COLO668 (cell line): ENCODE results near the gene BRINP2.

Source experiments
- DNase-seq: peaks from one replicate; lab custom pipeline; 2025; ENCODE audit not compliant: unreplicated experiment; lab: John Stamatoyannopoulos, UW

Gene BRINP2

DNA sequence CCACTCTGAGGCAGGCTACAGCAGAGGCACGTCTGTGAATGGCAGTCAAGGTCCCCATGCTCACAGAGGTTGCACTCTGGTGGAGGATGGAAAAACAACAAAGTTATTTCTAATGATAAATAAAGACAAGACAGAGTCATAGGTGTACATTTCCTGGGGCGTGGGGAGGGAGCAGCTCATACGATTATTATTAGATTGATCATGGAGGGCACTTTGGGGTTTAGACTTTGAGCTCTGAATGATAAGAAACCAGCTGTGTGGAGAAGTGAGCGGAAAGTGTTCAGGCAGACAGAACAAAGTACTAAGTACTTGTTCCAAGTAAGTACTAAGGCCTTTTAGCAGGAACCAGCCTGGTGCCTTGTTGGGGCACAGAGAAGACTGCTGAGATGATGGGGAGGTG, 86.8 kb downstream of the BRINP2 start:
- no peak for DNase-seq

DNA sequence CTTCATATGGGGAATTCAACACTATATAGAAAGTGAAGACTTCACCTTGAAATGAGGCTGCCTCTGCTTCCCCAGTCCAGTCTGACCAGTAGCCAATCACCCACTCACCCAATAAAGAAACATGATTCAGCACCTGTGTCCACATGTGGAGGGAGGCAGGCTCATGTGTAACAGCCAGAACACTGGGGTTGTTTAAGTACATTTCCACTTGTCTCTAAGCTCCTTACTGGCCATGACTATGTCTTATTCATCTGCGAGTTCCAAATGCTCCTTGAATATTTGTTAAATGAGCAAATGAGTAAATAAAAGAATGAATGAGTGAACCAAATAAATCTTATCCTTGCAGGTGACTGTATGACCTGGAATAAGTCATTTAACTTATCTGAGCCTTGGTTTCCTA, 100.1 kb downstream of the BRINP2 start:
- no peak for DNase-seq

DNA sequence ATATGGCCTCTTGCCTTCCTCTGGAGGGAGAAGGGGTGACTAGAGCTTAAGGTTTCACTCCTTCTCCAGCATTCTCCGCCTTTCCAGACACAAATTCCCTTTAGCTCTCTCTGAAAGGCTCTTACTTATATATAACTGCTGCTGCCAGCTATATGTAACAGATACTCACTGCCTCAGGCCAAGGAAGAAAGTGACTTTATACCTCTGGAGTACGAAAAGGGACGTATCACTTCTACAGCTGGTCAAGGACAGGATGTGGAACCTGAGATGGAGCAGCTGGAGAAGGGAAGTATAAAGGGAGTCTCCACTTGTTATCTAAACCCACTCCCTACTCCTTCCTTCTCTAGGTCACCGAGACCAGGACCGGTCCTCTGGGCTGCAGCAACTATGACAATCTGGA, 102.4 kb downstream of the BRINP2 start:
- DNase-seq: no peak

DNA sequence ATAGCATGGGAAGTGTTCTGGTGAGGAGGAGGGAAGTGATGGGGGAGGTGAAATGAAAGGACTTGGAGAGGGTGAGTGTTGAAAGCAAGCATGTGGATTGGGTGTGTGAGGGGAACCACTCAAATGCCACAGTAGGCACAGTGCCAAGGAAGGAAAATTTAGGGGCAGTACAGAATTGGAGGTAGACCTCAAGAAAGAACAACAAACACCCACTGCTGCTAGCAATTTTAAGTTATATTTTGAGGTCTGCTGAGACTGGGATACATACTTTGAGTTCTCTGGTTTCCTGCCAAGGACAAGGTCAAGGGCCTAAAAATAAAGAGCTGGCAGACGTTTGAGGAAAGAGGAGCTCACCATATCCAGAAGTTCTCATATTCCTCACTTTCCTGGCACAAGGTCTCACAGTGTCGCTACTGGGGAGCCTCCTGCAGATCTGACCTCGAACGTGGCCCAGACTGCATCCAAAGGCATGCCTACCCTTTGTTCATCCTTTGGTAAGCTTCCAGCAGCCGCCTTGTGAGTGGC, 104.0 kb downstream of the BRINP2 start:
- no peak for DNase-seq

DNA sequence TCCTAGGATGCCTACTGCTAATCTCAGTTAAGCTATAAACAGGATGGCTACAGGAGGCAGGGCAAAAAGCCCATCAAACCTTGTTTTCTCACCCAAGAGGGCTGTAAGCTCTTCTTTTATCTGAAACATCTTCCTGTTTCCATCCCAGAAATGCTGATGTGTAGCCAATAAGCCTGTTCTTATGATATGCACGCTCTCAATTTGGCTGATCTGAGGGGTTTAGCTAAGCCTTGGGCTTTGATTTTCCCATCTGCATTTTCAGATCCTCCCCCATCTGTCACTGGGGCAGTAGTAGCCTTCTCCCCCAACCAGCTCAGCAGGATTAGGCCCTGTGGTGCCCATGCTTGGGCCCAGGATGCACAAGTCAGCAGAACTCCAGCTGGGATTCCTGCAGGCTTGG, 105.0 kb downstream of the BRINP2 start:
- DNase-seq: no peak

DNA sequence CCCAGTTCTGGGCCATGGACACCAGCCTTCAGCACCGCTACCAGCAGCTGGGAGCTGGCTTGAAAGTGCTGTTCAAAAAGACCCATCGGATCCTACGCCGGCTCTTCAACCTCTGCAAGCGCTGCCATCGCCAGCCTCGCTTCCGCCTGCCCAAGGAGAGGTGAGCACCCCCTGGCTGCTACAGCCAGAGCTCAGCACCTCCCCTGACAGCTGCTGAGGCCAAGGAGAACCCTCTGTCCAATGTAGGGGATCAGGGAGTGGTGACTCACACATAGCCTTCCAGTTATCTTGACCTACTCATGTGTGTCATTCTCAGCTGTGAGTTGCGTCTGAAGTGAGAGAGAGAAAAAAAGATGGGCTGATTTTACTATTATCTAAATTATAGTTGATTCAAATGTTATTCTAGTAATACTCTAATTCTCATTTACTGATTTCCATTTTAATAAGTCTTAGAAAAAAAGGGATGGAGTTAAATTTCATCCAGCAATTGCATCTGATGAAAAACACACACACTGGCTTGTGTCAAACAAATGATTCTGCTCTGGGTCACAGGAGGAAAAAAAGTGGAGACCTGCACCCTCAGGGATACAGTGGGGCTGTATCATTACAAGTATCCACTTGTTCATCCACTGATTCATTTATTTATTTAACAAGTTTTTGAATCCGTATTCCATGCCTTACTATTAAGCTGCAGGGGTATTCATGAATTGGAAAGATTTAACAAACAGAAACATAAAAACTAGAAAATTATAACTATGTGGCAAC, 108.0 kb downstream of the BRINP2 start:
- no peak for DNase-seq

DNA sequence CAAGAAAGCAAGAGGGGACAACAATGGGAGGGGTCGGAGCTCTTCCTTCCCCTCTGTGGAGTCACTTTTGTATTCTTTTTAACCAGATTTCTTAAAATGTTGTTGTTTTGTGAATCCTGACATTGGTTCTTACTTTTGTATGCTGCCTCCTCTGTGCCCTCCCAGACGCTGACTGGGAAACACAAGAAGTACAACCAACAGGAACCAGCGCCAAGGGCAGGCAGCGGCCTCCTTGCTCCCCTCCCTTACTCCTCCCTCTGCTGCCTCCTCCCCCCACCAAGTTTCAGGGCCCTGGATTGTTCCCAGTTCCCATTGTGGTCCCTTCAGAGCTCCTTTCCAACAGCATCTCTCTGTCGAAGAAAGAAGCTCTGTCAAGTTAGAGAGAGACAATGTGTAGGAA, 111.1 kb downstream of the BRINP2 start:
- DNase-seq: no peak

DNA sequence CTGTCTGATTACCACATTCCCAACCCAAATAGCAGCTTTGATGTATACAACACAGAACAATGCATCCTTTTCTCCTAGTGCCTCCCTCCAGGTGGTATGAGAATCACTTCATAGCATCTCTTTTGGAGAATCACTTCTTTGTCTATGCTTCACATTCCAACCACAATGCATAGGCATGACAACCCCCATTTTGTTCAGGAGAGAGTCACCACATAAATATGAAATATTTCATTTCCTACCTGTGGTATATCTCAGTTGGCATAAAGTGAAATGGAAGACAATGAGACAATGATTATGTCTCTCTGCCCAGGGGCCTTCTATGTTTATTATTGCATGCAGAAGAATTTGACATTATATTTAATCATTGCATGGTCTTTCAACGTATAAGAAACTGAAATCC, 112.2 kb downstream of the BRINP2 start:
- no peak for DNase-seq

DNA sequence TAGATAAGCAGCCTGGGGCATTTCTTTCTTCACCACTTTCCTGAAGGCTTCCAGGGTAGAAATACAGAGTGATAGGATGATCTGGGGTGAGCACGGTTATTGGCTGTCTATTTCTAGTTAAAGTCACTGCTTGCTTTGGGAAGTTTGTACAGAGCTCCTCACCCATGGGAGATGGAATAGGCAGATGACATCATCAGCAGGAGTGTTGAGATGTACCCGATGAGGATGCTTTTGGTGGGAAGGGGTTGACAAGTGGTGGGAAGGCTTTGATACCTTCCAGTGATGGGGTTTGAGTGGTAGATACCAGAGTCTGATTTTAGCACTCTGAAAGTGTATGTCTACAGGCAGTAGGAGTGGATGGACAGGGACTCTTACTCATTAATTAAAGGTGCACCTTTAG, 112.6 kb downstream of the BRINP2 start:
- no peak for DNase-seq

DNA sequence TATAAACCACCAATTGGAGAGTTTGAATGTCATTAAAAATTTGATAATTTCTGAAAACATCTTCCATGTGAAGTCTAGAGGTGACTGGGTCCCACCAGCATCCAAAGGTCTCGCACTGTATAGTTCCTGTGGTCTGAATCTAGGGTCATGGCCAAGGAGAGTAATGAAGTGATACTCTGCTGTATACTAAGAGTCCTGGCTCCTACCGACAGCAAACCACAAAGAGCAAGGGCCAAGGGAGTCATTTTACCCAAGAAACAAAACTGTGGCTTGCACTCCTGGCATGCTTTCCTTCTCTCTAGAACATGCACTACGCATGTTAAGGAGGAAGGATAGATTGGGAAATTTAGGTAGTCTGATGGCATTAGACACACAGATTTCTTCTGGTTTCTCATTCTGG, 115.6 kb downstream of the BRINP2 start:
- no peak for DNase-seq

DNA sequence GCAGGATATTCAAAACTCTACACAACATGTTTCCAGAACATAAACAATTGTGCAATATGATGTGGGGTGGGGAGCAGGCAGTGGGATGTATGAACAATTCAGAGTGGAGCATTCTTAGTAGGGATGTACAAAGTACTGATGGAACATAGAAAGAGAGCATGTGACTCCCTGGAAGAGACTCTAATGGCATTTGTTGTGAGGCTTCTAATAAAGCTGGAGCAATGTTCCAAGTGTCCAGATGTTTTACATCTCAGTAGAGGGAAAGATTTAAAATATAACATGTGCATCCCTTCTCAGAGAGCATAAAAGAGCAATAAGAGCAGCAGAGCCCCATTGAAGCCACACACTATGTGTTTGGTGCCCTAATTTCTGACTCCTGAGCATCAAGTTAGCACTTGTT, 116.5 kb downstream of the BRINP2 start:
- no peak for DNase-seq

DNA sequence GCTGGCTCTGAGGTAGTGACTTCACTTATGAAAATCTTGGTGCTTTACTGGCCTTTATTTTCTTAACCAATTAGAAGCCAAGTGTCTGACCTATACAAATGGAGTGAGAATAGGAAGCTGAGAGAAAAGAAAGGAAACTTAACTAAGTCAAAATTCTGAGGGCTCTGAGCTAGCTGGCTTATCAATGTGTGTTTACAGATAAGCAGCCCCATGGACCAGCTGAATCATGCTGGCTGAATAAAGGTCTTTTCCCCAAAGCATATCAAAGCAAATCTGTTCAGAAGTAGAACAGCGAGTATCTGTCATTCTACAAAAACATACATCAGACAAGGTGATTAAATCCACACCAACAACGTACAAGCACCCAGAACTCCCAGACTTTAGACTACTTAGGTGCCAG, 117.2 kb downstream of the BRINP2 start:
- no peak for DNase-seq

DNA sequence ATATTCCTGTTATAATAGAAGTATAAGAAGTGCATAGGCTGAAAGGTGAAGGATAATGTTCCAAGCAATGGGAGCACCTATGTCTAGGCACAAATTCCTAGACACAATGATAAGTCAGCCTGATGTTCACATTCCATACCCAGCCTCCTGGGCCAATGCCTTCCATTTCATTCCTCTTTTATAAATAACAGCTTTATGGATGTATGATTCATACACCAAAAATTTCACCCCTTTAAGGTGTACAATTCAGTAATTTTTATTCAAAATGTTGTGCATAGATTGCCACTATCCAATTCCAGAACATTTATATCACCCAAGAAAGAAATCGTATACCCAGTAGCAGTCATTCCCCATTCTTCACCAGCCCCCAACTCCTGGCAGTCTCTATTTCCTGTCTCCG, 118.8 kb downstream of the BRINP2 start:
- no peak for DNase-seq

DNA sequence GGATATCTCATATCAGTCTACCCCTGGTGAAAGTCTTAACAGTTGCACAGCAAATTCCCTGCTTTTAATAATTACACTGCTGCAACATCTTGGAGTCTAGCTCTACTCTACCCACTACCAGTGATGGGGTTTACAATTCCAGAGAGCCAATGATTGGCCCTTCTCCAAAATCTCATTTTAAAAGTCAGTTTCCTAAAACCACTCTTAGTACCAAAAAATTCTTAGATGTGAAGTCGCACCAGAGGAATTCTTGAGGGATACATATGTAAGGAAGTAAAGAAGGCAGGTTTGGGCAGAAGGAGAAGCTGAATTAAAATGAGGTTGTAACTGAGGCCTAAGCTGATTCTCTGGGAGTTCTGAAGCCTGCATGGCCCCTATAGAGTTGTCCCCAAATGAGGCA, 129.7 kb downstream of the BRINP2 start:
- no peak for DNase-seq

DNA sequence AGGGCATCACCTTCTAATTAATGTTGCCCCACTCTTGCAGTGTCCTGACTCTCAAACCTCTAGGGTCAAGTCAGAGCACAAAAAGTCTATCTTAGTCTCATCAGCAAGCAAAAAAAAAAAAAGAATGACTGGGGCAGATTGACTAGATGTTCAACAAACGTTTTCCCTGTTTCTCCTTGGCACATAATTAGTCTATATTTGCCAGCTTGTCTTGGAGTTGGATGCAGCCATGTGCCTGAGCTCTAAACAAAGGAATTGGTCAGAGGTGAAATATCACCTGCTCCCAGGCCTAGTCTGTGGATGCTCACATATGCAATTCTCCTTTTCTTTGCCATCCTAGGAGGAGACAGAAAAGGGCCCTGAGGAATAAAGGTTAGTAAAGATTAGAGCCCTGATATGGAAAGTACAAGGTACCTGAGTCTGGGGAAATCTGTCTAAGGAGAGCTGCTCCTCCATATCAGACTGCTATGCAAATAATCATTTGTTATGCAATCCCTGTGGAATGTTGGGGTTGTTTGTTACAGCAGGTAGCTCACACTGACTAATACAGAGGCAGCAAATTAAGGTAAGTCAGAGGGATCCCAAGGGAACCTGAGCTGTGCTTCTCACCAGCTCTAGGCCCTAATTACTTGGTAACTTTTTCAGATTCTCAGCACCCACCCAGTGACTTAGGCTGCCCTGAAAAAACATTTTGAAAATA, 130.8 kb downstream of the BRINP2 start:
- no peak for DNase-seq

DNA sequence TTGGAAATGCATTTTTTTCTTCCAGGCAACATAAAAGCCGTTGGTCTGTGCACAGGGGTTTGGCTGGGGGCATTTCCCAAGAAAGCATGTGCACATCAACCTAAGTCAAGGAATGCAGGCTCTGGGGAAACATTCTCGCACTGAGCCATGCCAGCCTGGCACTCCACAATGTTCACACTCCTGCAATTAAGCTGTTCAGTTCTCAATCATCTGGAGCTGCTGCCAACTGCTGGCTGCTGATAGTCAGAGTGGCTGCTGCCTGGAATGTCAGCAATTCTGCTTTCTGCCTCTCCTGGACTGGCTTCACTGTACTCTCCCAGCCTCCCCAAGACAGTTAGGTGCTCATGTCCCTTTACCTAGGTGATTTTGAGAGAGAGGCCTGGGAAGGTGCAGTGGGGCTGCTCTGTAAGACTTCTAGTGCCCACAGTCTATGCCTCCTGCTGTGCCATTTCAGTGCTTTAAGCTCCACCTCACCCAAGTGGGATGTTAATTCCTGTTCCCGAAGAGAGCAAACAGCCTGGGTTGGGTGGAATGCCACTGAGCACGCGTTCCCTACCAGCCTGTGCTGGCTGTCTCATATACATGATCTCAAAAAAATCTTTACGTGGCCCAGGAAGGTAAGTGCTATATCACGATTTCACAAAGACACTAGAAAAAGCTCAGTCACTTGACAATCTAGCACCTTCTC, 131.7 kb downstream of the BRINP2 start:
- DNase-seq: no peak

DNA sequence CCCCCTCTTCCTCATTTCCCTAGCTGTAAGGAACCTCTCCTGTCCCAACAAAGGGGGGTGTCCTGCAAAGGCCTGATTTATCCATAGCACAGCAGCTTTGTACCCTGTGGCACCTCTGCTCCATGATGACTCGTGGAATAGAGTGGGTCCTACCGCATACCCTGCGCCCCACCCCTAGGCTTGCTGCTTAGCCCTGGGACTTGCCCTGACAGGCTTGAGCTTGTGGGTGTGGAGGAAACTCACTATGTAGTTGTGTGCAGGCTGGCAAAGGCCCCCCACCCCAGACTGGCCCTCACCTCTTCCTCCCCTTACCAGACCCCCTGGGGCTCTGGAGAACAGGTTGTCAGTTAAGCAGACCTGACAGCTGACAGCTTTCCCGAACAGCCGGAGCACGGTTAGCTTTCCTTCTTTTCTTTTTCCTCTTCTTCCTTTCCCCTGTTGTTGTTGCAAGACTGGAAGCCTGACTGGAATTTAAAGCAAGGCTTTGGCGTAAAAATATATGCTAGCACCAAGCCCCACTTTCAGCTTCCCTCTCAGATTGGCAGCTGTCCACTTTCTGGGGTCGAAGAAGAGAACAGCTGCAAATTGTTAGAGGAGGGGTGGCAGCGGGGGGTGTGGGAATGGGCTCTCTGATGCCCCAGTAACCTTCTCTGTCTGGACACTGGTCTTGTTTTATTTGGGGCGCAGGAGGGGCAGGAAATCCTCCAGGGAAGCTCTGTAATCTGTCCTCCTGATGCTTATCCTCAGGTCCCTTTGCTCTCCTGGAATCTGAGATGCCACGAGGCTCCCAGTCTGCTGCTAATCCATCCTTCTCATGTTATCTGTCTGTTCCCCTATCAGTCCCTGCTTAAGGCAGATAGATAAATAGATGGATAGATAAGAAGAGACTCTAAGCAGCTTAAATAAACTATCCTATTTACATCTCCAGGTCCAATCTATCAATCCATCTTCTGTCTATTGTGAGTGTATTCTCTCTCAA, 134.6 kb downstream of the BRINP2 start:
- DNase-seq: no peak

DNA sequence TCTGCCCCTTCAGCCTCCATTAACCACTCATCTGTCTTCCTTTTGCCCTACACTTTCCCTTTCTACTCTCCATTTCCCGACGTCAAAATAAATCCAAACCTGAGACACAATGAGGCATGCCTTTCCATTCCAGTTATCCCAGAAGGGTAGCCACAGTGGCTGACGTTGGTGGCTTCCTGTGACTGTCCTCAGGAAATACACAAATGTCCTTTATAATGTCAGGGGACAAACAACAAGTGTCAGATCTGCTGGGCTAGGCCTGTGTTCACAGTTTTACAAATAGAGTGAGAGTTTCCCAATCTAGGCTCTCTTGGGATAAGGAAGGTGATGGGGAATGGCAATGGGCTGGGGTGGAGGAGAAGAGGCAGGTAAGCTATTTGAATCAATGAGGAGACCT, 135.3 kb downstream of the BRINP2 start:
- no peak for DNase-seq

DNA sequence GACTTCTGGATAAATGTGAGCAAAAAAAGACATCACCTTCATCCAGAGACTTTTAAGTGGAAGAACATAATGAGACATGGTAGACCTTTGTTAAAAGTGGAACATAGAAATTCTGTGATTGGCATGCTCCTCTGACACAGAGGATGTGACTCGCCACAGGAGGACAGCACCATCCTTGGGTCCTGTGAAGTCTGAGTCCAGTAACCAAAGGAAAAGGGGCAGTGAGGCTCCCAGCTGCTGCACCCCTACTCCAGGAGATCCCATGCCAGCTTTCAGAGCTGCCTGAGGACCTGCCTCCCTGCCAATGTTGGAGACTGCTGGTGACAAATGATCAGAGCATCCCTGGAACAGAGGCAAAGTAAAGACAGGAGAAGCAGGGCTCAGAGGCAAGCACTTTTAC, 136.2 kb downstream of the BRINP2 start:
- DNase-seq: no peak

DNA sequence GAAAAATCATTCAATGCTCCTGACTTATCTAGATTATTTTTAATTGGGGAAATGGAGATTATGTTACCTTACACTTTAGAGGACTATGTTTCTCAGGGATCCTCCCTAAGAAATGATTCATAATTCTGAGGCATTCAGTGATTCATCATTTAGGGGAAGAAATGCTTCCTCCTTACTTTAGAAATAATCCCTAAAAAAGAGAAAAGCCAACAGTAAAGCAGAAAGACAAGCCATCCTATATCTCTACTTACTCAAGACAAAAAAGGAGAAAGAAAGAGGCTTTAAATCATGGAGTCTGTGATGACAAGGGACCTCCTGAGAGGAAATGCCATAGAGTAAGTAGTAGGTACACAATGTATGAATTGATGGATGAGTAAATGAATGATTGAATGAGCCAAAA, 137.0 kb downstream of the BRINP2 start:
- no peak for DNase-seq

DNA sequence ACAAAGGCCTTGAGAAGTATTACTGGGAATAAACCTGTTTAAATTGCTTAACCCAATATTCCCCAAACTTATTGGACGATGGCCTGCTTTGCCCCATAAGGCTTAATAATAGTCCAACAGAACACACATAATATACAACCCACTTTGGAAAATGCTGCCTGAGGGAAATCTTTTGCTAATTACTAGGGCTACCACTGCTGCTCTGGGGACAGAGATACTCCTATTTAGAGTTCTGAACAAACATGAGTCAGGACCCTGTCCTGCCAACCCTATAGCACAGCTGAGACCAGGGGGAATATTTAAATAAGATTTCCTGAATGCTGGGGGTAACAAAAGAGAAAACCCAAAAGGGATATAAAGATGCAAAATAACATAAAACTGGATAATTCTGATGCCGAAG, 139.1 kb downstream of the BRINP2 start:
- DNase-seq: no peak
